Hematopoietic multipotent progenitor cell treated with erythropoietin and hydrocortisone succinate and interleukin-3 and kit ligand, for 6 days (in vitro differentiated cells): Measurements from ENCODE around the gene CACNA1A.
"Not testable (repeated sequence)": the region's sequence is repeated elsewhere in the genome, so short reads cannot be mapped to it uniquely, and the experiment has no call there.

Experiments used
- DNase-seq: peaks from one replicate; pipeline ENCODE4 v3.0.0-alpha.2; 2015

Gene CACNA1A

DNA sequence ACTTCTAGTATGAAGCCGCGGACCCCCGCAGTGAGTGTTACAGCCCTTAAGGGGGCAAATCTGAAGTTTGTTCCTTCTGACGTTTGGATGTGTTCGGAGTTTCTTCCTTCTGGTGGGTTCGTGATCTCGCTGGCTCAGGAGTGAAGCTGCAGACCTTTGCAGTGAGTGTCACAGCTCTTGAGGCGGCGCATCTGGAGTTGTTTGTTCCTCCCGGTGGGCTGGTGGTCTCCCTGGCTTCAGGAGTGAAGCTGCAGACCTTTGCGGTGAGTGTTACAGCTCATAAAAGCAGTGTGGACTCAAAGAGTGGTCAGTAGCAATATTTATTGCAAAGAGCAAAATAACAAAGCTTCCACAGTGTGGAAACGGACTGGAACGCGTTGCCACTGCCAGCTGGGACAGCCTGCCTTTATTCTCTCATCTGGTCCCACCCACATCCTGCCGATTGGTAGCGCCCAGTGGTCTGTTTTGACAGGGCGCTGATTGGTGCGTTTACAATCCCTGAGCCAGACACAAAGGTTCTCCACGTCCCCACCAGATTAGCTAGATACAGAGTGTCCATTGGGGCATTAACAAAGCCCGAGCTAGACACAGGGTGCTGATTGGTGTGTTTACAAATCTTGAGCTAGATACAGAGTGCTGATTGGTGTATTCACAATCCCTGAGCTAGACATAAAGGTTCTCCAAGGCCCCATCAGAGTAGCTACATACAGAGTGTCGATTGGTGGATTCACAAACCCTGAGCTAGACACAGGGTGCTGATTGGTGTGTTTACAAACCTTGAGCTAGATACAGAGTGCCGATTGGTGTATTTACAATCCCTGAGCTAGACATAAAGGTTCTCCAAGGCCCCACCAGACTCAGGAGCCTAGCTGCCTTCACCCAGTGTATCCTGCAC lies 320.3 kb downstream of the CACNA1A start:
- not testable (repeated sequence) for DNase-seq

GRCh38 chr19:13184926-13185325 lies 321.4 kb downstream of the CACNA1A start:
- DNase-seq, result not testable (repeated sequence)

DNA sequence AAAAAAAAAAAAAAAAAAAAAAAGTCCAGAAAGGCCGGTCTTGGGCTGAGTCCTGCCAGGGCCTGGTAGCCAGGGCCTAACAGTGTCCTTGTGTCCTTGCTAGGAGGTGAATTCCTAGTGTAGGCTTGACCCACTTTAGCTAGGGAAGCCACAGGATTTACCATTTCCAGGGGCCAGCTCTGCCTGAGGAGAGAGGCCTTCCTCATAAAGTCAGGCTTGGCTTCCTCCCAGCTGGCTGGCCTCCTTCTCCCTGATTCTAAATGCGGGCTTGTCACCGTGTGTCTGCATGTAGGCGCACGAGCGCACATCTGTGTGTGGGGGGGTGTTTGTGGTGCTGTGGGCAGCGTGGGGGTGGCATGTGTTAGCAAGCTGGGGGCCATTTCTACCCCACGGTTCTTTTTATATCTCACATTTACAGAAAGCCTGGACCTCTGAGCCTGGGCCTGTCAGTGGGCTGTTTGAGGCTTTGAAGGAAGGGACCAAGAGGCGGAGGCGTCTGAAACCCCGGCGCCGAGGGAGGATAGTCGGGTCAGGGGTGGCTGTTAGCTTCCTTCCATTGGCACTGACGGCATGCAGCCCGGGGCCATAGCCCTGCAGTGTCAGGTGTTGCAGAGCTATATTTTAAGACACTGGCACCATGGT lies 324.4 kb downstream of the CACNA1A start:
- peak; percentile 55 for DNase-seq

- DNase-seq, result not testable (repeated sequence)
Measured at GRCh38 chr19:13178291-13178690, 328.0 kb downstream of the CACNA1A start.

DNA sequence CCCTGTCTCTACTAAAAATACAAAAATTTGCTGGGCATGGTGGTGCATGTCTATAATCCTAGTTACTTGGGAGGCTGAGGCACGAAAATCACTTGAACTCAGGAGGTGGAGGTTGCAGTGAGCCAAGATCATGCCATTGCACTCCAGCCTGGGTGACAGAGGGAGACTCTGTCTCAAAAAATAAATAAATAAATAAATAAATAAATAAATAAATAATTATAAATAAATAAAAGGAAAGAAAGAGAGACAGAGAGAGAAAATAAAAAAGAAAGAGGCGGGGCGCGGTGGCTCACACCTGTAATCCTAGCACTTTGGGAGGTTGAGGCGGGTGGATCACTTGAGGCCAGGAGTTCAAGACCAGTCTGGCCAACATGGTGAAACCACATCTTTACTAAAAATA lies 328.7 kb downstream of the CACNA1A start:
- DNase-seq, result not testable (repeated sequence)

DNA sequence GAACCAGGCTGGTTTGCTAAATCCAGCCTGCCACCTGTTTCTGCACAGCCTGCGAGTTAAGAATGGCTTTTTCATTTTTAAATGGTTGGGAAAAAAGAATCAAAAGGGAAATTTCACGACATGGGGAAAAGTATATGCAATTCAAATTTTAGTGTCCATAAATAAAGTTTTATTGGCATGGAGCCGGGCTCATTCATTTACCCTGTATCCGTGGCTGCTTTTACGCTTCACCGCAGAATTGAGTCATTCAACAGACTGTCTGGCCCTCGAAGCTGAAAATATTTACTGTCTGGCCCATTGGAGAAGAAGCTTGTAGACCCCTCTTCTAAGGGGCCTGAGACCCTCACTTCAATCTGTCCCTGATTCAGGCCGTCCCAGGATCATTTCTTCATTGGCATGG lies 329.9 kb downstream of the CACNA1A start:
- no peak for DNase-seq

DNA sequence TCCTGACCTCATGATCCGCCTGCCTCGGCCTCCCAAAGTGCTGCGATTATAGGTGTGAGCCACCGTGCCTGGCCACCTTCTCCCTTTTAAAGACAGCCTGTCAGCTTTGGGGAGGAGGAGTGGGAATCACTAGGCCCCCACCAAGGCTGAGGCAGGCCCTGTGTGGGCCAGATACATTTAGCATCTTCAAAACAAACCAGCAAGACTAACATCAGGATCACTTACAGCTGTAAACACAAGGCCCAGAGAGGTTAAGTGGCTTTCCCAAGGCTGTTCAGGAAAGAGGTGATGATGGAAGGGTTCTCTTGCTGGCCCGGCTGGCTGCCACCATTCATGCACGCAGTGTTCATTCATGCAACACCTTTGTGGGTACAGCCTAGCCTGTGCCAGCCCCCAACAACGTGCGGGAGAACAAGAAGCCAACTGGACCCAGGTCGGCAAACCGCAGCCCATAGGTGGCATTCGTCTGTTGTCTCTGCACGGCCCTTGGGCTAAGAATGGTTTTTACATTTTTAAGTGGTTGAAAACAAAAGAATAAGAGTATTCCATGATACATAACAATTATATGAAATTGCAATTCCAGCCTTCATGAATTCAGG lies 333.0 kb downstream of the CACNA1A start:
- DNase-seq, result no peak

DNA sequence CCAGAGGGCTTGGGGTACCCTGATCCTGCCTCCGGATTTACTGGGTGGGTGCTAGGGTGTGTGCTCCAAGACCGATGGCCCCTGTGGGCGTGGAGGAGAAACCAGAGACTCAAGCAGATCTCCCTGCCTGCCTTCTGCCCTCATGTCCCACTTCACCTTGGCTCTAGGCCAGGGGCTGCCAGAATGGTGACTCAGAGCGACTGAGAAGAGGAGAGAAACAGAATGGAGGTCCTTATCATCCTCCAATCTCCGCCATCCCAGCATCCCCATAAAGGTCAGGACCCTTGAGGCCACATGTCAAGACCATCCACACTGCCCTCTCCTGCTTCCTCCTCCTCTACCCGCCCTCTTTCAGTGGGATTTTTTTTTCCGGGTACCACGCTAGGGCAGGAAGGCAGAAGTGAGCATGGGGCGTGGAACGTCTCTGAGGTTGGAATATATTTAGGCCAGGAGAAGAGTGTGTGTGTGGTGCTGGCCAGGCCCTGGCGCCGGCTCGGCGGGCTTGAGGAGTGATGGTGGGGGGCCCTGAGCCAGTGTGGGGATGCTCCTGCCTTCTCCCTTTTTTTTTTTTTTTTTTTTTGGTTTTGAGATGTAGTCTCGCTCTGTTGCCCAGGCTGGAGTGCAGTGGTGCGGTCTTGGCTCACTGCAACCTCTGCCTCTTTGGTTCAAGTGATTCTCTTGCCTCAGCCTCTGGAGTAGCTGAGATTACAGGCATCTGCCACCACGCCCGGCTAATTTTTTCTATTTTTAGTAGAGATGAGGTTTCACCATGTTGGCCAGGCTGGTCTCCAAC lies 333.7 kb downstream of the CACNA1A start:
- DNase-seq, result peak; percentile 83

GRCh38 chr19:13171146-13171545 lies 335.1 kb downstream of the CACNA1A start:
- DNase-seq, result no peak

DNA sequence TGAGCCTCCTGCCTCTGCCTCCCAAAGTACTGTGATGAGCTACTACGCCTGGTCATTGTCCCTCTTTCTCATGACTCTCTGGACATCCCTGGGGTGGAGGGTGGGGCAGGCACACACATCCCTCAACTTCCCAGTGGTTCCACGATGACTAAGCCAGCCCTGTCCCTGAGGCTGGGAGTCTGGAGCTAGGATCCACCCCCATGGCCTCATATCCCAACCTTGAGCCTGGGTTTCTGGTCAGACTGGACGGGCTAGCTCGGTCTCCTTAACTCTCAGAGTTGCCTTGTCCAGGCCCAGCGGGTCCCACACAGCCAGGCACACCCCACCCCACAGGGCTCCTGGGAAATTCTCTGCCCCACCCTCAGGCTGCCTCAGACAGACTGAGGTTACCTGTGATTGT lies 336.5 kb downstream of the CACNA1A start:
- no peak for DNase-seq

DNA sequence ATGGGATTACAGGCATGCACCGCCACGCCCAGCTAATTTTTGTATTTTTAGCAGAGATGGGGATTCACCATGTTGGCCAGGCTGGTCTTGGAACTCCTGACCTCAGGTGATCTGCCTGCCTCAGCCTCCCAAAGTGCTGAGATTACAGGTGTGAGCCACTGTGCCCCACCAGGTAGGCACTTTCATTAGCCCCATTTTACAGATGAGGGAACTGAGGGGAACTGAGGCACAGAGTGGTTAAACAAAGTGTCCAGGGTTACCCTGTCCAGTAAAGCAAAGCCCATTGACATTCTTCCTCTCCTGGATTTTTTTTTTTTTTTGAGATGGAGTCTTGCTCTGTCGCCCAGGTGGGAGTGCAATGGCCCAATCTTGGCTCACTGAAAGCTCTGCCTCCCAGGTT lies 340.1 kb downstream of the CACNA1A start:
- DNase-seq, result not testable (repeated sequence)

- DNase-seq, result no peak
Measured at GRCh38 chr19:13165162-13165997, 340.9 kb downstream of the CACNA1A start.

GRCh38 chr19:13164343-13165161 lies 341.7 kb downstream of the CACNA1A start:
- peak; percentile 64 for DNase-seq

GRCh38 chr19:13163609-13164342 lies 342.5 kb downstream of the CACNA1A start:
- DNase-seq, result peak; percentile 79

DNA sequence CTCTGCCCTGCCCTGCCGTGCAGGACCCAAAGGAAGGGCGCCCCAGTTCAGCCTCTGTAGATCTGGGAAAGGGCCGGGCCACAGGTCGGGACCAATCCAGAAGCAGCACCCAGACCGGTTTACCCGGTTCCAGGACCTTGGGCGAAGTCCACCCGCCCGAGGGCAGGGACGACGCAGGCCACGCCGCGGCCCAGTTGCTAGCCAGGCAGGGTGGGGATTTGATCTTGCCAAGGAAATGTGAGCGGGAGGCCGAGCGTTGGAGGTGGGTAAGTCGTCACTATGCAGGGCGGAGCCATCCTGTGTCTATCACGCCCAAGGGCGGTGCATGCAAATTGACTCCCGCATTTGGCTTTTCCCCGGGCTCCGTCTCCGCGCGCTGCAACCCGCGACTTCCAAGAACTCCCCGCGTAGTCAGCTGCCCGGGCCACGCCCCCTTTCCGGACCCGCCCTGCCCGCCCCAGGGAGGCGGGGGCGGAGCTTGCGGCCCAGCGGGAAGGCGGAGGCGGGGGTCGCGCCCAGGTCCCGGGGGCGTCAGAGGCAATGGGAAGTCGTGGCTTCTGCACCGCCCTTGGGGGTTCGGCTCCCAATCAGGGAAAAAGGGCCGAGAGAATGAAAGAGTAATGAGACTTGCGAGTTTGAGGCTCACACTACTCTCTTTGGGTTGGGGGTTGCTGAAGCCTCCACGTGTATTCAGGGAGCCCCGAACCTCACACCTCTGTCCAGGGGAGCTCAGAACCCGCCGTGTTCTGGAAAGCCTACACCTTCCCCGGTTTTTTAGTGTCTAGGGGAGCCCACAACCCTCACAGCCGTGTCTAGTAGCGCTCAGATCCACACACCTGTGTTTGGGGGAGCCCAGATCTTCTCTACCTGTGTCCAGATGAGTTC lies 343.3 kb downstream of the CACNA1A start:
- peak; percentile 99 for DNase-seq

DNA sequence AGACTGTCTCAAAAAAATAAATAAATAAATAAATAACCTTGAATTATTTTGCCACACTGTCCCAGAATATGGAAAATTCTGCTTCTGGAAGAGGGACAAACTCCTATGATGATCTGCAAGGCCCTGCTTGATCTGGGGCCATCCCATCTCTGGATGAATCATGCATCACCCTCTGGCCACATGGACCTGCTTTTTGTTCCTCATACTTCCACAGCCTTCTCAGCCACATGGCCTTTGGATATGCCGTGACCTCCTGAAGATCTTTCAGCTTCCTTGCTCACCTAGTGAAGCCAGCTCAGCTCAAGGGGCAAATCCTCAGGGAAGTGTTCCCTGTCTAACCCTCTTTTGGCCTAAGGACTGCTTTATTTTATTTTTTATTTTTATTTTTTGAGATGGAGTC lies 345.7 kb downstream of the CACNA1A start:
- no peak for DNase-seq

- DNase-seq, result no peak
Measured at GRCh38 chr19:13159713-13160112, 346.6 kb downstream of the CACNA1A start.
